ENCODE measurements around the gene NCKAP5. TPM values are rescaled to one million over a fixed set of nuclear protein-coding genes. Genes with fewer than 3 reads are reported as not detected.

Gene NCKAP5
- total RNA-seq, 3 donors from 2014 or later: 1.9 to 6.3 (median 2.3) TPM

DNA sequence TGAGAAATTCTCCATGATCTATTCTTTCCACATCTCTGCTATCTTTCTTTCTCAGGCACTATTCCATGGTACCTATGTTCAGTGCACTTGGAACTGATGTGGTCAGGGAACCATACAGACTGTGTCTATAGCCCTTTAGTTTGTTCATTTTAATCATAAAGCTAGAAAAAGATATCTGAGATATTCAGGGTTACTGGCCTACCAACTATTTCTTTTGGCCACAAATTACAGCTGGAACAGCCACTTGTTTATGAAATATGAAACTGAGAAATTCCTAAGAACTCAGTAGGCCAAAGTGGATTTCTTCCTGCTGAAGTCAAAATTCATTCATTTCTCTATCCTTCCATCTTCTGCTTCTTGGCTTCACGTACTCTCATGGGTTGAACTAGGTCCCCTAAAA, 875.4 kb downstream of the NCKAP5 start:
- intact Hi-C loops (cut with DNase I, micrococcal nuclease): no loop called here
- Histone ChIP-seq H3K9me3 (no peaks in the 10 kb centered on the region), H3K36me3 (ENCODE audit: low read depth) (no peaks in the 10 kb centered on the region), H3K4me3 (no peak overlapping the region), H3K4me1 (ENCODE audit: low read depth) (no peaks in the 10 kb centered on the region)
- no peak for ATAC-seq
- TF ChIP-seq, protein P1, sequence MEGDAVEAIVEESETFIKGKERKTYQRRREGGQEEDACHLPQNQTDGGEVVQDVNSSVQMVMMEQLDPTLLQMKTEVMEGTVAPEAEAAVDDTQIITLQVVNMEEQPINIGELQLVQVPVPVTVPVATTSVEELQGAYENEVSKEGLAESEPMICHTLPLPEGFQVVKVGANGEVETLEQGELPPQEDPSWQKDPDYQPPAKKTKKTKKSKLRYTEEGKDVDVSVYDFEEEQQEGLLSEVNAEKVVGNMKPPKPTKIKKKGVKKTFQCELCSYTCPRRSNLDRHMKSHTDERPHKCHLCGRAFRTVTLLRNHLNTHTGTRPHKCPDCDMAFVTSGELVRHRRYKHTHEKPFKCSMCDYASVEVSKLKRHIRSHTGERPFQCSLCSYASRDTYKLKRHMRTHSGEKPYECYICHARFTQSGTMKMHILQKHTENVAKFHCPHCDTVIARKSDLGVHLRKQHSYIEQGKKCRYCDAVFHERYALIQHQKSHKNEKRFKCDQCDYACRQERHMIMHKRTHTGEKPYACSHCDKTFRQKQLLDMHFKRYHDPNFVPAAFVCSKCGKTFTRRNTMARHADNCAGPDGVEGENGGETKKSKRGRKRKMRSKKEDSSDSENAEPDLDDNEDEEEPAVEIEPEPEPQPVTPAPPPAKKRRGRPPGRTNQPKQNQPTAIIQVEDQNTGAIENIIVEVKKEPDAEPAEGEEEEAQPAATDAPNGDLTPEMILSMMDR (IDR thresholded peaks at IDR 0.05): no peak
- no peak for DNase-seq

DNA sequence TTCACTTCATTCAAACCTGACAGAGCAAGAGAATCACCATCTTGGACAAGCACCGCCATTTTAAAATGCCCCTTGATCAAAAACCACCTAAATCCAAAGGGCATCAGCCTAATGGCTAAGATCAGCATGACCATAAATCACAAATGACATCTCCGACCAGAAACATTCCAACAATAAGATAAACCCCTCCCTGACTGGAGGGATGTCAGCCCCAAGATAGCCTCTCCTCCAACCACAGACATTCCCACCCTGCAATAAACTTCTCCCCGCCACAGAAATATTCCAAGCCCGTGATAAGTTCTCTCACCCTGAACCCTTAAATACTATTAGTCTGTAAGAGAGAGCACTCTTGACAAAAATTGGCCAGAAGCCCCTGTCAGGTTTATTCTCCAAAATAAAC, 876.7 kb downstream of the NCKAP5 start:
- ATAC-seq (no peak), DNase-seq (no peak)
- TF ChIP-seq, protein P1 (IDR thresholded peaks at IDR 0.05): no peak
- intact Hi-C loops (cut with DNase I, micrococcal nuclease): no loop called here
- Histone ChIP-seq H3K4me3 (no peak overlapping the region), H3K4me1 (ENCODE audit: low read depth) (no peaks in the 10 kb centered on the region), H3K9me3 (no peaks in the 10 kb centered on the region), H3K36me3 (ENCODE audit: low read depth) (no peaks in the 10 kb centered on the region)

DNA sequence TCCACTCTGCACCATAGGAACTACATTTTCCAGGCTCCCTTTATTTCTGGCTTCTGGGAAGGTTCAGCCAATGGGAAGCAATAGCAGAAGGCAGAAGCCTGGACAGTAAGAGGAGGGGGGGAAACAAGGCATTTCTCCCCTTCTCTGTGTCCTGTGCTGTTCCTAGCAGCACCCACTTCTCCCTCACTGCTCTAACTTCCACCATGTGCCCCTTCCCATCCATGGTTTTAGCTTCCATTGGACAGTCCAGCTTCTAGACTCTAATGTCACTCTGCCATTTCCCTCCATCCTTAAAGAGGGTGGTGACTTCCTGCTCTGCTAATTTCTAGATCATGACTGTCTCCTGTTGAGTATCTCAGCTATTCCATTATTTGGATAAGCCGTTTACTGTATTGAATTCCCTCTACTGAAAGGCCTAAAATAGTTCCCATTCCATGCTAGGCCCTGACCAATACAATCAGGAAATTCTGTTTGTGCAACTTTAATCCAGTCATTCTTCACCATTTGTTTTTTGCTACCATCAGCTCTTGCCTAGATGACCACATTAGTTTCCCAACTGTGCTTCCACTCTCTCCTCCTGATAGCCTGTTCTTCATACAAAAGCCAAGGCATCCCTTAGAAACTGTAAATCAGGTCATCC, 877.5 kb downstream of the NCKAP5 start:
- ATAC-seq (no peak), DNase-seq (no peak)
- TF ChIP-seq, protein P1 (IDR thresholded peaks at IDR 0.05): no peak
- intact Hi-C loops (cut with DNase I, micrococcal nuclease): no loop called here
- H3K4me3 ChIP-seq: no peak overlapping the region
- no peaks in the 10 kb centered on the region for H3K9me3 ChIP-seq
- no peaks in the 10 kb centered on the region for H3K36me3 ChIP-seq (ENCODE audit: low read depth)
- H3K4me1 ChIP-seq (ENCODE audit: low read depth): no peaks in the 10 kb centered on the region

GRCh38 chr2:132681766-132682165, 886.5 kb downstream of the NCKAP5 start:
- H3K4me3 ChIP-seq: no peak overlapping the region
- ATAC-seq: no peak
- no peak for DNase-seq
- TF ChIP-seq, protein P1 (IDR thresholded peaks at IDR 0.05): no peak
- no peaks in the 10 kb centered on the region for H3K36me3 ChIP-seq (ENCODE audit: low read depth)
- H3K9me3 ChIP-seq: no peaks in the 10 kb centered on the region
- intact Hi-C loops (cut with DNase I, micrococcal nuclease): no loop called here
- H3K4me1 ChIP-seq (ENCODE audit: low read depth): no peaks in the 10 kb centered on the region

DNA sequence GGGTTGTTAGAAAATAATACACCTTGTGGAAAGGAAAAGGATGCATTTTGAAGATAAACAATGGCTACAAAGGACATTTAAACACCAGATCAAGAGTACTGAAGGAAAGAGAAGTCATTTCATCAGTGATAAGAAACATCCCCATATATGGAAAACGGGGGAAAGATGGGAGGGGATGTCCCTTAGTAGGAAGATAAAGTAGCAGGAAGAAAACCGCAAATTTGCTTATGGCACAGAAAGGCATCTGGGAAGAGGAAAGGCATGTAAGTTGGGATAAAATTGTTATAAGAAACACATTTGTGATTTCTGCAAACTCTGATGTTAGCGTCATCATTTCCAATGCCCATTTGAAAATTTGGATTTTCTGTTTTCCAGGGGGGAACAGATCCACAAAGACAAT, 887.7 kb downstream of the NCKAP5 start:
- Histone ChIP-seq H3K4me1 (ENCODE audit: low read depth) (no peaks in the 10 kb centered on the region), H3K9me3 (no peaks in the 10 kb centered on the region), H3K4me3 (no peak overlapping the region), H3K36me3 (ENCODE audit: low read depth) (no peaks in the 10 kb centered on the region)
- no peak for ATAC-seq
- DNase-seq: no peak
- intact Hi-C loops (cut with DNase I, micrococcal nuclease): no loop called here
- TF ChIP-seq, protein P1 (IDR thresholded peaks at IDR 0.05): no peak

GRCh38 chr2:132678483-132678882, 889.8 kb downstream of the NCKAP5 start:
- Histone ChIP-seq H3K4me1 (ENCODE audit: low read depth) (no peaks in the 10 kb centered on the region), H3K4me3 (no peak overlapping the region), H3K9me3 (no peaks in the 10 kb centered on the region), H3K36me3 (ENCODE audit: low read depth) (no peaks in the 10 kb centered on the region)
- TF ChIP-seq, protein P1 (IDR thresholded peaks at IDR 0.05): no peak
- DNase-seq (no peak), ATAC-seq (no peak)
- intact Hi-C loops (cut with DNase I, micrococcal nuclease): no loop called here
